Esophagus squamous epithelium (tissue), 4 donors: ENCODE results near the gene CLSTN1.

Experiments
- POLR2A ChIP-seq, 4 donors: fragments of 450-650 bp; IDR thresholded peaks; one replicate each; pipeline ENCODE4 v1.6.1; 2017; ENCODE audit warnings: antibody characterized with exemption in 4 of 4, mild to moderate bottlenecking in 4 of 4, moderate library complexity in 3 of 4
- TF ChIP-seq, protein P1 (sequence below), 6 experiments: fragments of 450-650 bp in 4 of 6; fragments of 200-600 bp in 2 of 6; sonication (generic) in 2 of 6; IDR thresholded peaks; one replicate each; pipeline ENCODE4 v1.5.1; 2016 to 2019; ENCODE audit warnings: antibody characterized with exemption in 6 of 6, mild to moderate bottlenecking in 4 of 6, moderate library complexity in 4 of 6

DNA sequence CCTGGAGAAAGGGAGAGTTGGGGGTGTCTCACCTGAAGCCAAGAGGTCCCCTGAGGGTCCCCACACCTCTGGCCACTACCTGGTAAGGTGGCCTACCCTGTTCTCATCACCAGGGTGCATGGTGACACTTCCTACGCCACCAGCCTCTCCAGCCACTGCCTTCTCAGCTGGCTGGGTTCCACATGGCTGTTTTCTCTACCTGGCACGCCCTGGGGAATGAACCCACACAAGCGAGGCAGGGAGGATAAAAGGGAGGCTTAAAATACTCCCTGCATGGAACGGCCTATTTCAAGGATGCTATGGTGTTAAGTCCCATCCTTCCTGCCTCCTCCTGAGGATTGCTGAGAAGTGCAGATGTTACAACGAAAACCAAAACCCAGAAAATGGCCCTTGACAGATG lies 87.5 kb downstream of the CLSTN1 start:
- TF ChIP-seq, protein P1, sequence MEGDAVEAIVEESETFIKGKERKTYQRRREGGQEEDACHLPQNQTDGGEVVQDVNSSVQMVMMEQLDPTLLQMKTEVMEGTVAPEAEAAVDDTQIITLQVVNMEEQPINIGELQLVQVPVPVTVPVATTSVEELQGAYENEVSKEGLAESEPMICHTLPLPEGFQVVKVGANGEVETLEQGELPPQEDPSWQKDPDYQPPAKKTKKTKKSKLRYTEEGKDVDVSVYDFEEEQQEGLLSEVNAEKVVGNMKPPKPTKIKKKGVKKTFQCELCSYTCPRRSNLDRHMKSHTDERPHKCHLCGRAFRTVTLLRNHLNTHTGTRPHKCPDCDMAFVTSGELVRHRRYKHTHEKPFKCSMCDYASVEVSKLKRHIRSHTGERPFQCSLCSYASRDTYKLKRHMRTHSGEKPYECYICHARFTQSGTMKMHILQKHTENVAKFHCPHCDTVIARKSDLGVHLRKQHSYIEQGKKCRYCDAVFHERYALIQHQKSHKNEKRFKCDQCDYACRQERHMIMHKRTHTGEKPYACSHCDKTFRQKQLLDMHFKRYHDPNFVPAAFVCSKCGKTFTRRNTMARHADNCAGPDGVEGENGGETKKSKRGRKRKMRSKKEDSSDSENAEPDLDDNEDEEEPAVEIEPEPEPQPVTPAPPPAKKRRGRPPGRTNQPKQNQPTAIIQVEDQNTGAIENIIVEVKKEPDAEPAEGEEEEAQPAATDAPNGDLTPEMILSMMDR (IDR thresholded peaks at IDR 0.05): no peak
- TF ChIP-seq POLR2A (IDR thresholded peaks at IDR 0.05): no peak
